Loucy (cell line): ENCODE data around the gene CLEC16A.
"Not testable (repeated sequence)": the region's sequence is repeated elsewhere in the genome, so short reads cannot be mapped to it uniquely, and the experiment has no call there.

Source experiments
- CTCF ChIP-seq: fragments of 200-600 bp; sonication (generic); conservative IDR thresholded peaks from 2 replicates; pipeline ENCODE4 v1.5.1; 2014; ENCODE audit warnings: mild to moderate bottlenecking, antibody characterized with exemption, low read length
- EZH2phosphoT487 ChIP-seq: fragments of 200-600 bp; IDR thresholded peaks from 2 replicates; pipeline ENCODE4 v1.6.1; 2018; ENCODE audit warnings: antibody characterized with exemption, mild to moderate bottlenecking, moderate library complexity, borderline replicate concordance

DNA sequence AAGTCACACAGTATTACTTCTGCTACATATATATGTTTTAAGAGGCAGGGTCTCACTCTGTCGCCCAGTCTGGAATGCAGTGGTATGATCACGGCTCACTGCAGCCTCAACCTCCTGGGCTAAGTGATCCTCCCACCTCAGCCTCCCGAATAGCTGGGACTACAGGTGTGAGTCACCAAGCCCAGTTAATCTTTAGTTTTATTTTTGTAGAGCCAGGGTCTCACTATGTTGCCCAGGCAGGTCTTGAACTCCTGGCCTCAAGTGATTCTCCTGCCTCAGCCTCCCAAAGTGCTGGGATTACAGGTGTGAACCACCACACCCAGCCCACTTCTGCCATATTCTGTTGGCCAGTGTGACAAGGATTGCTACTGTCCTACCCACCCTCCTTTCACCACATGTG is 19.1 kb upstream of the CLEC16A start:
- not testable (repeated sequence) for TF ChIP-seq CTCF, EZH2phosphoT487
